ENCODE measurements around the gene FAM83B.

Gene FAM83B

DNA sequence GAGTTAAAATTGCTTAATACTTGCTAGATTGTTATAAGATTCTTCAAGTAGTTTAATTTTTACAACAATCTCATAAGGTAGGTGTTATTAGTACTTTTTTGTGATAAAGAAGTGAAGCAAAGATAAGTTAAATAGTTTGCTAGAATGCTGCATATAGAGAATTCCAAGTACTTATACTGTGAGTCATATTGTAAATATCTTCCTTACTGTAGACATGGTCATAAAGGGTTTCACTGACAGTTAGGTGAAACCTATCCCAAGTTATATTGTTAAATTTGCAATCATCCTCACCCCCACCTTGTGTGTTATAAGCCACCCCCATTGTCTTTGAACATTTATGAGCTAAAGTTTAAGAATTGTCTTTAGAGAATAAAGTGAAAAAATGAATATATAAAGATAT, 142.0 kb downstream of the FAM83B start:
- Histone ChIP-seq H3K27ac (ENCODE audit: low read depth, low read length, poor library complexity, severe bottlenecking) (no peak overlapping the region), H3K4me2 (ENCODE audit: low read length) (no peak overlapping the region), H3F3A (ENCODE audit: insufficient read depth, low read length) (no peaks in the 10 kb centered on the region), H3K4me3 (ENCODE audit: low read depth, low read length, poor library complexity, severe bottlenecking) (no peak overlapping the region), H3K79me2 (ENCODE audit: insufficient read depth, low read length) (no peaks in the 10 kb centered on the region), H3K9me2 (ENCODE audit: low read depth, low read length) (no peaks in the 10 kb centered on the region), H4K20me1 (ENCODE audit: insufficient read depth, low read length) (no peaks in the 10 kb centered on the region), H2AFZ (ENCODE audit: low read length) (no peak overlapping the region), H3K27me3 (ENCODE audit: insufficient read depth, low read length) (no peaks in the 10 kb centered on the region), H3K36me3 (ENCODE audit: insufficient read depth, low read length) (no peaks in the 10 kb centered on the region), H3K9me3 (ENCODE audit: low read length) (no peaks in the 10 kb centered on the region), H3K9ac (ENCODE audit: low read length) (no peak overlapping the region), H3K4me1 (ENCODE audit: insufficient read depth, low read length, severe bottlenecking) (no peaks in the 10 kb centered on the region)
- no peak for TF ChIP-seq EZH2 (IDR thresholded peaks at IDR 0.05; ENCODE audit: borderline replicate concordance, low read length)
- TF ChIP-seq, protein P1, sequence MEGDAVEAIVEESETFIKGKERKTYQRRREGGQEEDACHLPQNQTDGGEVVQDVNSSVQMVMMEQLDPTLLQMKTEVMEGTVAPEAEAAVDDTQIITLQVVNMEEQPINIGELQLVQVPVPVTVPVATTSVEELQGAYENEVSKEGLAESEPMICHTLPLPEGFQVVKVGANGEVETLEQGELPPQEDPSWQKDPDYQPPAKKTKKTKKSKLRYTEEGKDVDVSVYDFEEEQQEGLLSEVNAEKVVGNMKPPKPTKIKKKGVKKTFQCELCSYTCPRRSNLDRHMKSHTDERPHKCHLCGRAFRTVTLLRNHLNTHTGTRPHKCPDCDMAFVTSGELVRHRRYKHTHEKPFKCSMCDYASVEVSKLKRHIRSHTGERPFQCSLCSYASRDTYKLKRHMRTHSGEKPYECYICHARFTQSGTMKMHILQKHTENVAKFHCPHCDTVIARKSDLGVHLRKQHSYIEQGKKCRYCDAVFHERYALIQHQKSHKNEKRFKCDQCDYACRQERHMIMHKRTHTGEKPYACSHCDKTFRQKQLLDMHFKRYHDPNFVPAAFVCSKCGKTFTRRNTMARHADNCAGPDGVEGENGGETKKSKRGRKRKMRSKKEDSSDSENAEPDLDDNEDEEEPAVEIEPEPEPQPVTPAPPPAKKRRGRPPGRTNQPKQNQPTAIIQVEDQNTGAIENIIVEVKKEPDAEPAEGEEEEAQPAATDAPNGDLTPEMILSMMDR (IDR thresholded peaks at IDR 0.05; ENCODE audit: low read length) = no peak

- Histone ChIP-seq H3F3A (ENCODE audit: insufficient read depth, low read length) (no peaks in the 10 kb centered on the region), H4K20me1 (ENCODE audit: insufficient read depth, low read length) (no peaks in the 10 kb centered on the region), H3K27me3 (ENCODE audit: insufficient read depth, low read length) (no peaks in the 10 kb centered on the region), H3K4me3 (ENCODE audit: low read depth, low read length, poor library complexity, severe bottlenecking) (no peak overlapping the region), H3K4me2 (ENCODE audit: low read length) (no peak overlapping the region), H2AFZ (ENCODE audit: low read length) (no peak overlapping the region), H3K4me1 (ENCODE audit: insufficient read depth, low read length, severe bottlenecking) (no peaks in the 10 kb centered on the region), H3K79me2 (ENCODE audit: insufficient read depth, low read length) (no peaks in the 10 kb centered on the region), H3K9me3 (ENCODE audit: low read length) (no peaks in the 10 kb centered on the region), H3K9ac (ENCODE audit: low read length) (no peak overlapping the region), H3K9me2 (ENCODE audit: low read depth, low read length) (no peaks in the 10 kb centered on the region), H3K27ac (ENCODE audit: low read depth, low read length, poor library complexity, severe bottlenecking) (no peak overlapping the region), H3K36me3 (ENCODE audit: insufficient read depth, low read length) (no peaks in the 10 kb centered on the region)
- TF ChIP-seq, protein P1 (IDR thresholded peaks at IDR 0.05; ENCODE audit: low read length) = no peak
- TF ChIP-seq EZH2 (IDR thresholded peaks at IDR 0.05; ENCODE audit: borderline replicate concordance, low read length) = no peak
These were observed 143.4 kb downstream of the FAM83B start for GRCh38 chr6:54990001-54990400.
